AG09309 (cell line): ENCODE measurements around the gene NDUFS6.

ENCODE experiments used
- DNase-seq: peaks from one replicate; pipeline ENCODE4 v3.0.0-alpha.2; 2010; ENCODE audit warnings: low read depth
- H3K4me3 ChIP-seq: 2 replicates; pipeline ENCODE4 v1.5.1; 2011; ENCODE audit warnings: mild to moderate bottlenecking, low read depth, low read length, moderate library complexity; ENCODE audit not compliant: control insufficient read depth
- CTCF ChIP-seq: IDR thresholded peaks from 2 replicates; pipeline ENCODE4 v1.5.1; 2011; ENCODE audit warnings: mild to moderate bottlenecking, low read depth, low read length, inconsistent platforms; ENCODE audit not compliant: insufficient read depth, control insufficient read depth; ENCODE audit errors: missing control alignments

NDUFS6 gene

DNA sequence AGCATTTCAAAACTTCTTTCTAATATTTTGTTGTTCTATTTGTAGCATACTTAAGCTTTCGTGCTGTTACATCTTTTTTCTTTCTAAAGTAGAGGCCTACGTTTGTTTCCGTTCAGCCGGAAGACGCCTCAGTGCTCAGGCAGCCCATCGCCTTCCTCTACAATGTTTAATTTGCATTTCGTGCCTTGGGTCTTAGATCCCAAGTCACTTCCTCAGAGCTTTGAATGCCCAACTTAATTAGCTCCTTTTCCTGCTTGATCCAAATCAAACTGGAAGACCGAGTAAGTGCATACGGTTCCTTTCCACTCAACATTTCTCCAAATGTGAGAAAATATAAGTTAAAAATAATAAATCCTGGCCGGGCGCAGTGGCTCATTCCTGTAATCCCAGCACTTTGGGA is 44.7 kb upstream of the NDUFS6 start:
- DNase-seq, result no peak
- TF ChIP-seq CTCF, result no peak
- H3K4me3 ChIP-seq, result no peak overlapping the region

DNA sequence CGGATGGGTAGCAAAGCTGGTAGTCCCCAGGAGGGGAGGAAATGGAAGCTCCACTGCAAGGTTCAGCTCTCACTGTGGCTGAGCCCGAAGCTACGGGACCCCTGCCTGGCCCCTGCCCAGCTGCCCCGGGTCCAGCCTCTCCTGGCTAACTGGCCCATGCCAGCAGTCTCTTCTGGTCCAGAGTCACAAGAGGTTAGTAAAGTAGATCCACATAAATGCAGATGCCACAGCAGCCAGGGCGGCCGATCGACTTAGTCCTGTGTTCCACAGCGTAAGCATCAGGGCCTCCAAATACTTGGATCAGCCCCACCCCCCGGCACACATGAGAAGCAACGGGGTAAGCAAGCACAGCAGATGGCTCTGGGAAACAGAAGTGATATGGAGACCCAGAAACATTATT is 43.7 kb upstream of the NDUFS6 start:
- no peak for DNase-seq
- H3K4me3 ChIP-seq, result no peak overlapping the region
- no peak for TF ChIP-seq CTCF

GRCh38 chr5:1758574-1758973 is 42.6 kb upstream of the NDUFS6 start:
- H3K4me3 ChIP-seq, result no peak overlapping the region
- no peak for TF ChIP-seq CTCF
- no peak for DNase-seq

GRCh38 chr5:1759378-1759970 is 41.7 kb upstream of the NDUFS6 start:
- no peak for DNase-seq
- H3K4me3 ChIP-seq, result no peak overlapping the region
- TF ChIP-seq CTCF, result no peak

DNA sequence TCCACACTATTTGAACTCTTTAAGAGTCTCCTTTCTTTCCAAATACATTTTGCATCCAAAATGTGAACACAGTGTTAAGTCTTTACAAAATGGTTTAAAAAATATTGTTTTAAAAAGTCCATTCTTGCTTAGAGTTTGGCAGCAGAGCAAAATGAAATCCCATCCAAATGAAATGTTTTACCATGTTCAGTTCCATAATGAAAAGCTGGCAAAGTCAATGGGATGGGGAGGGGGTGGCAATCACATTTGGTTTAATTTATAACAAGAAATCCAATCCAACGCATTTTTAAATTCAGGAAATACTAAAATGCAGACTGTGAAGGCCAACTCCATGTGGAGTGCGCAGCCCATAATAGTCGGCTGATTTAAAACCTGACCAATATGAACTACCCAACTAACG is 41.0 kb upstream of the NDUFS6 start:
- no peak for TF ChIP-seq CTCF
- DNase-seq, result no peak
- no peak overlapping the region for H3K4me3 ChIP-seq

DNA sequence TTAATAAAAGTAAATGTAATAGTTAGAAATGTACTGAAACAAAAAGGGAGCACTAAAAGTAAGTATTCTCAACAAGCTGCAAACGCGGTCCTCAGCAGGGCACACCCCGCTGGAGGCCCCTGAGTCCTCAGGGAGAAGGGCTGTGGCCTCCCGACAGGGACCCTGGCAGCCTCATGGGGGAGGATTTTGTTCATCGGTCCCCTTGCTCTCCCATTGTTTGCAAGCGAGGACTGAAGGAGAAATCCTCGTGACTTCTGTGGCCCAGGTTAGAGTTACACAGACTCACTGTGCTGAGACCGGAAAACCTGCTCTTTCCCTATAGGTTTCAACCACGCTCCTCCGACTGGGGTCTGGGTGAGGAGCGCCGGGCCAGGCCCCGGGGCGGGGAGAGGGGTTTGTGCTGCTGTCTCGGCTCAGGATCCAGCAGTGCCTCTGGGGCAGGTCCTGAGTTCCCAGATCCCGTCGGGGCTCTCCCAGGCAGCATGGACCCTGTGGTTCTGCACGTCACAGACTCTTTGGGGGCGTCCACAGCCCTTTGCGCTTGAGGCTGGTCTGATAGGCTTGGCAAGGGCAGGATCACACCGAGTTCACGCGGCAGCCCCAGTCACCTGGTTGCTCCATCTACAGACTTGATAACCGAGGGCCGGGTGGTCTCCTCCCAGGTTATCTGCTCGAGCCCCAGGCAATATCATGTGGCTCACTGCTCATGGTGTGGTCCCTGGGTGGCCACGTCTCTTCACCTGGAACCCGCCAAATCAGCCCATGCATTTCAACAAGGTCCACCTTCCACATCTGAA is 40.4 kb upstream of the NDUFS6 start:
- H3K4me3 ChIP-seq, result no peak overlapping the region
- DNase-seq, result no peak
- no peak for TF ChIP-seq CTCF
